Measurements from ENCODE around the gene LIME1. TPM values are rescaled to one million over a fixed set of nuclear protein-coding genes. Genes with fewer than 3 reads are reported as not detected.

LIME1 gene
- total and polyA plus RNA-seq, 2 of the 4 experiments (the other 2 are of a cell fraction), result 0.36 to 7.8 TPM

- no peak overlapping the region for H4K91ac ChIP-seq (ENCODE audit: insufficient read depth, low read depth, low read length)
- no peak overlapping the region for H3K14ac ChIP-seq (replicated peaks; ENCODE audit: low read depth, low read length)
- no peak overlapping the region for H2BK15ac ChIP-seq (ENCODE audit: low read depth, low read length)
- H3K4me2 ChIP-seq (ENCODE audit: low read depth, low read length), result no peak overlapping the region
- H3K4ac ChIP-seq (ENCODE audit: low read depth, low read length), result no peak overlapping the region
- TF ChIP-seq MAFK (IDR thresholded peaks at IDR 0.05; ENCODE audit: low read depth, low read length) (no peak), RCOR1 (IDR thresholded peaks at IDR 0.05; ENCODE audit: insufficient replicate concordance, low read length) (no peak), BHLHE40 (IDR thresholded peaks at IDR 0.05; ENCODE audit: low read depth, low read length) (no peak)
- no peak overlapping the region for H4K5ac ChIP-seq (ENCODE audit: low read depth, low read length)
- no peak overlapping the region for H2AK5ac ChIP-seq (ENCODE audit: low read depth, low read length)
- no peak overlapping the region for H2BK120ac ChIP-seq (ENCODE audit: low read depth, low read length)
- ChIA-PET CTCF (interaction anchor here (0.5 kb wide), 1 partner anchor 41 kb away, joined by 5 read pairs; no protein-coding TSS in a partner anchor), POLR2A (ENCODE audit: unreplicated experiment) (no interaction called here)
- intact Hi-C loops (cut with micrococcal nuclease), result no loop called here
- H2BK20ac ChIP-seq (ENCODE audit: low read depth, low read length), result no peak overlapping the region
- no TSS peak for BruUV-seq (replicated peaks)
- H2BK5ac ChIP-seq (ENCODE audit: low read depth, low read length, poor library complexity, severe bottlenecking), result no peak overlapping the region
- no peaks in the 10 kb centered on the region for H3K9me3 ChIP-seq (ENCODE audit: control insufficient read depth, insufficient read depth, low read length)
- H4K8ac ChIP-seq (ENCODE audit: low read depth in 2 of 2, low read length in 2 of 2), result no peak overlapping the region
- H3K27me3 ChIP-seq (ENCODE audit: control insufficient read depth, insufficient read depth, low read length), result no peaks in the 10 kb centered on the region
- DNase-seq (no peak), ATAC-seq (ENCODE audit: low read depth) (no peak)
- peak overlapping the region; percentile 14 for H2AFZ ChIP-seq (replicated peaks; ENCODE audit: low read length, poor library complexity)
- dilution Hi-C loops (cut with HindIII; ENCODE audit: low sequenced_read_pairs, unreplicated experiment), result no loop called here
- H3K9me1 ChIP-seq (ENCODE audit: insufficient read depth, low read length), result no peaks in the 10 kb centered on the region
- H3K79me1 ChIP-seq (ENCODE audit: low read depth in 1 of 2, low read length in 2 of 2), result peaks cover 4 to 17% of the 10 kb centered on the region in 2 experiments; a peak in 2 of 4 replicates
- H3K4me1 ChIP-seq (ENCODE audit: control insufficient read depth, insufficient read depth, low read length), result peaks cover 10% of the 10 kb centered on the region
- no peak overlapping the region for H3K27ac ChIP-seq (ENCODE audit: insufficient read depth, low read length)
- peak overlapping the region; percentile 23 for H2AK9ac ChIP-seq (replicated peaks; ENCODE audit: low read depth, low read length, poor library complexity)
- H3K4me3 ChIP-seq (ENCODE audit: insufficient read depth, low read depth, low read length), result no peak overlapping the region
- H4K20me1 ChIP-seq (ENCODE audit: insufficient read depth, low read length), result peaks cover 27% of the 10 kb centered on the region
- H3K18ac ChIP-seq (ENCODE audit: low read depth, low read length), result no peak overlapping the region
- in situ Hi-C loops (cut with MboI; ENCODE audit: low sequenced_read_pairs), result no loop called here
- H3K36me3 ChIP-seq (ENCODE audit: control insufficient read depth, insufficient read depth, low read length), result peaks cover 43% of the 10 kb centered on the region
- WGBS, 2 experiments (ENCODE audit: extremely low coverage in 2 of 2, insufficient read length in 1 of 2), result 77% methylated on average over 4 of the region's 26 CpGs; no CpG with 5 or more reads in 1 of the 2 experiments
- H3K23ac ChIP-seq (ENCODE audit: low read depth, low read length), result no peak overlapping the region
- H3K9ac ChIP-seq (ENCODE audit: low read depth, low read length), result no peak overlapping the region
- H3K56ac ChIP-seq (ENCODE audit: extremely low read depth, insufficient read depth, low read length), result no peak overlapping the region
Observed at GRCh38 chr20:63738687-63739129, 2.2 kb downstream of the LIME1 start.

Measured in IMR-90 (cell line).